Body of pancreas (tissue), 4 donors: ENCODE measurements around the gene UGGT2.

ENCODE experiments used
- CTCF ChIP-seq, 7 experiments: fragments of 450-650 bp in 4 of 7; fragments of 200-600 bp in 3 of 7; sonication (generic) in 3 of 7; IDR thresholded peaks; one replicate each; pipeline ENCODE4 v1.5.1; 2016 to 2019; ENCODE audit warnings: antibody characterized with exemption in 7 of 7
- POLR2A ChIP-seq, 3 donors: fragments of 450-650 bp; IDR thresholded peaks; one replicate each; pipeline ENCODE4 v1.6.1; 2016; ENCODE audit warnings: antibody characterized with exemption in 3 of 3, mild to moderate bottlenecking in 2 of 3

GRCh38 chr13:96025283-96025682, 27.9 kb downstream of the UGGT2 start:
- TF ChIP-seq POLR2A (IDR thresholded peaks at IDR 0.05) (no peak), CTCF (IDR thresholded peaks at IDR 0.05) (no peak)
